Left kidney (tissue), 2 donors: Measurements from ENCODE around the gene HYCC1. TPM values are rescaled to one million over a fixed set of nuclear protein-coding genes. Genes with fewer than 3 reads are reported as not detected.

ENCODE experiments used
- DNase-seq: peaks from one replicate; pipeline ENCODE4 v3.0.0-alpha.2; 2013
- polyA plus RNA-seq: library from polyadenylated mRNA; unstranded; fragments of 120-200 nt; gene quantifications from one replicate; pipeline ENCODE4 v1.2.1, GENCODE V29; 2013; ENCODE audit not compliant: insufficient read length

HYCC1 gene
- polyA plus RNA-seq, 1 donor, result 23.9 TPM

GRCh38 chr7:23018750-23019149 is 4.8 kb upstream of the HYCC1 start:
- DNase-seq, result no peak

- no peak for DNase-seq
These were observed 3.4 kb upstream of the HYCC1 start for GRCh38 chr7:23017309-23017708.

GRCh38 chr7:23016345-23017253 is 2.7 kb upstream of the HYCC1 start:
- DNase-seq, result no peak

GRCh38 chr7:23014681-23015080 is 751 bp upstream of the HYCC1 start:
- DNase-seq, result no peak

GRCh38 chr7:23012908-23013714 is 819 bp downstream of the HYCC1 start:
- DNase-seq, result peak; percentile 30

GRCh38 chr7:23012186-23012585 is 1.7 kb downstream of the HYCC1 start:
- DNase-seq, result no peak

GRCh38 chr7:23011222-23011924 is 2.6 kb downstream of the HYCC1 start:
- no peak for DNase-seq

- no peak for DNase-seq
These were observed 4.6 kb downstream of the HYCC1 start for GRCh38 chr7:23009303-23009702.

- DNase-seq, result no peak
These were observed 9.7 kb downstream of the HYCC1 start for GRCh38 chr7:23004247-23004520.

GRCh38 chr7:23003505-23004246 is 10.3 kb downstream of the HYCC1 start:
- DNase-seq, result no peak

- no peak for DNase-seq
These were observed 11.2 kb downstream of the HYCC1 start for GRCh38 chr7:23002698-23003097.

- no peak for DNase-seq
These were observed 12.3 kb downstream of the HYCC1 start for GRCh38 chr7:23001610-23002009.

- no peak for DNase-seq
These were observed 13.2 kb downstream of the HYCC1 start for GRCh38 chr7:23000597-23001360.

- DNase-seq, result no peak
These were observed 15.4 kb downstream of the HYCC1 start for GRCh38 chr7:22998519-22998896.

GRCh38 chr7:22997871-22998518 is 15.9 kb downstream of the HYCC1 start:
- no peak for DNase-seq

GRCh38 chr7:22996470-22996869 is 17.5 kb downstream of the HYCC1 start:
- DNase-seq, result no peak

GRCh38 chr7:22995011-22995410 is 18.9 kb downstream of the HYCC1 start:
- DNase-seq, result no peak

GRCh38 chr7:22992874-22993840 is 20.8 kb downstream of the HYCC1 start:
- DNase-seq, result no peak

- no peak for DNase-seq
These were observed 23.4 kb downstream of the HYCC1 start for GRCh38 chr7:22990588-22990949.
